ENCODE data around the gene CTSH.

CTSH gene

GRCh38 chr15:78925956-78926743 is 18.7 kb downstream of the CTSH start:
- H3K27ac ChIP-seq (ENCODE audit: low read length), result no peak overlapping the region
- no peak overlapping the region for H3K9ac ChIP-seq (ENCODE audit: low read length)
- no peak overlapping the region for H3K4me3 ChIP-seq (ENCODE audit: low read length)
- H3K27me3 ChIP-seq (ENCODE audit: control insufficient read depth, insufficient read depth, low read length), result no peaks in the 10 kb centered on the region
- H3K4me1 ChIP-seq (ENCODE audit: control insufficient read depth, low read depth, low read length), result no peaks in the 10 kb centered on the region
- no peaks in the 10 kb centered on the region for H3K9me3 ChIP-seq (ENCODE audit: control insufficient read depth, low read depth, low read length)
- H3K36me3 ChIP-seq (ENCODE audit: control insufficient read depth, low read depth, low read length), result peaks cover 14% of the 10 kb centered on the region

GRCh38 chr15:78925076-78925624 is 19.7 kb downstream of the CTSH start:
- Histone ChIP-seq H3K27ac (ENCODE audit: low read length) (no peak overlapping the region), H3K9ac (ENCODE audit: low read length) (no peak overlapping the region), H3K4me3 (ENCODE audit: low read length) (no peak overlapping the region), H3K36me3 (ENCODE audit: control insufficient read depth, low read depth, low read length) (peaks cover 16% of the 10 kb centered on the region), H3K9me3 (ENCODE audit: control insufficient read depth, low read depth, low read length) (no peaks in the 10 kb centered on the region), H3K4me1 (ENCODE audit: control insufficient read depth, low read depth, low read length) (no peaks in the 10 kb centered on the region), H3K27me3 (ENCODE audit: control insufficient read depth, insufficient read depth, low read length) (no peaks in the 10 kb centered on the region)

- H3K27ac ChIP-seq (ENCODE audit: low read length), result no peak overlapping the region
- peaks cover 26% of the 10 kb centered on the region for H3K36me3 ChIP-seq (ENCODE audit: control insufficient read depth, low read depth, low read length)
- H3K4me1 ChIP-seq (ENCODE audit: control insufficient read depth, low read depth, low read length), result no peaks in the 10 kb centered on the region
- no peak overlapping the region for H3K9ac ChIP-seq (ENCODE audit: low read length)
- H3K9me3 ChIP-seq (ENCODE audit: control insufficient read depth, low read depth, low read length), result no peaks in the 10 kb centered on the region
- H3K27me3 ChIP-seq (ENCODE audit: control insufficient read depth, insufficient read depth, low read length), result no peaks in the 10 kb centered on the region
- H3K4me3 ChIP-seq (ENCODE audit: low read length), result no peak overlapping the region
These were observed 21.1 kb downstream of the CTSH start for GRCh38 chr15:78923480-78924360.

GRCh38 chr15:78923015-78923414 is 21.8 kb downstream of the CTSH start:
- no peaks in the 10 kb centered on the region for H3K4me1 ChIP-seq (ENCODE audit: control insufficient read depth, low read depth, low read length)
- no peak overlapping the region for H3K9ac ChIP-seq (ENCODE audit: low read length)
- H3K4me3 ChIP-seq (ENCODE audit: low read length), result no peak overlapping the region
- H3K27ac ChIP-seq (ENCODE audit: low read length), result no peak overlapping the region
- H3K27me3 ChIP-seq (ENCODE audit: control insufficient read depth, insufficient read depth, low read length), result no peaks in the 10 kb centered on the region
- no peaks in the 10 kb centered on the region for H3K9me3 ChIP-seq (ENCODE audit: control insufficient read depth, low read depth, low read length)
- peaks cover 26% of the 10 kb centered on the region for H3K36me3 ChIP-seq (ENCODE audit: control insufficient read depth, low read depth, low read length)

GRCh38 chr15:78922527-78922926 is 22.3 kb downstream of the CTSH start:
- no peaks in the 10 kb centered on the region for H3K9me3 ChIP-seq (ENCODE audit: control insufficient read depth, low read depth, low read length)
- no peak overlapping the region for H3K27ac ChIP-seq (ENCODE audit: low read length)
- H3K4me1 ChIP-seq (ENCODE audit: control insufficient read depth, low read depth, low read length), result no peaks in the 10 kb centered on the region
- no peak overlapping the region for H3K4me3 ChIP-seq (ENCODE audit: low read length)
- H3K27me3 ChIP-seq (ENCODE audit: control insufficient read depth, insufficient read depth, low read length), result no peaks in the 10 kb centered on the region
- H3K36me3 ChIP-seq (ENCODE audit: control insufficient read depth, low read depth, low read length), result peaks cover 30% of the 10 kb centered on the region
- H3K9ac ChIP-seq (ENCODE audit: low read length), result no peak overlapping the region

- no peak overlapping the region for H3K9ac ChIP-seq (ENCODE audit: low read length)
- no peak overlapping the region for H3K4me3 ChIP-seq (ENCODE audit: low read length)
- no peaks in the 10 kb centered on the region for H3K9me3 ChIP-seq (ENCODE audit: control insufficient read depth, low read depth, low read length)
- no peaks in the 10 kb centered on the region for H3K4me1 ChIP-seq (ENCODE audit: control insufficient read depth, low read depth, low read length)
- no peak overlapping the region for H3K27ac ChIP-seq (ENCODE audit: low read length)
- H3K36me3 ChIP-seq (ENCODE audit: control insufficient read depth, low read depth, low read length), result peaks cover 30% of the 10 kb centered on the region
- no peaks in the 10 kb centered on the region for H3K27me3 ChIP-seq (ENCODE audit: control insufficient read depth, insufficient read depth, low read length)
These were observed 22.9 kb downstream of the CTSH start for GRCh38 chr15:78921940-78922339.

- Histone ChIP-seq H3K27ac (ENCODE audit: low read length) (no peak overlapping the region), H3K36me3 (ENCODE audit: control insufficient read depth, low read depth, low read length) (peaks cover 30% of the 10 kb centered on the region)
These were observed 23.3 kb downstream of the CTSH start for GRCh38 chr15:78921517-78921916.

GRCh38 chr15:78917888-78918287 is 27.0 kb downstream of the CTSH start:
- Histone ChIP-seq H3K4me3 (ENCODE audit: low read length) (no peak overlapping the region), H3K9ac (ENCODE audit: low read length) (no peak overlapping the region), H3K36me3 (ENCODE audit: control insufficient read depth, low read depth, low read length) (peaks cover 30% of the 10 kb centered on the region), H3K27me3 (ENCODE audit: control insufficient read depth, insufficient read depth, low read length) (no peaks in the 10 kb centered on the region), H3K4me1 (ENCODE audit: control insufficient read depth, low read depth, low read length) (no peaks in the 10 kb centered on the region), H3K9me3 (ENCODE audit: control insufficient read depth, low read depth, low read length) (no peaks in the 10 kb centered on the region), H3K27ac (ENCODE audit: low read length) (no peak overlapping the region)

More at GRCh38 chr15:78921517-78921916, 23.3 kb downstream of the CTSH start:
- no peaks in the 10 kb centered on the region for H3K4me1 ChIP-seq (ENCODE audit: control insufficient read depth, low read depth, low read length)
- H3K27me3 ChIP-seq (ENCODE audit: control insufficient read depth, insufficient read depth, low read length), result no peaks in the 10 kb centered on the region
- no peak overlapping the region for H3K4me3 ChIP-seq (ENCODE audit: low read length)
- H3K9ac ChIP-seq (ENCODE audit: low read length), result no peak overlapping the region
- H3K9me3 ChIP-seq (ENCODE audit: control insufficient read depth, low read depth, low read length), result no peaks in the 10 kb centered on the region

- Histone ChIP-seq H3K4me1 (ENCODE audit: control insufficient read depth, low read depth, low read length) (no peaks in the 10 kb centered on the region), H3K27ac (ENCODE audit: low read length) (no peak overlapping the region), H3K27me3 (ENCODE audit: control insufficient read depth, insufficient read depth, low read length) (no peaks in the 10 kb centered on the region), H3K9ac (ENCODE audit: low read length) (no peak overlapping the region), H3K4me3 (ENCODE audit: low read length) (no peak overlapping the region), H3K9me3 (ENCODE audit: control insufficient read depth, low read depth, low read length) (no peaks in the 10 kb centered on the region), H3K36me3 (ENCODE audit: control insufficient read depth, low read depth, low read length) (peaks cover 29% of the 10 kb centered on the region)
These were observed 28.8 kb downstream of the CTSH start for GRCh38 chr15:78916088-78916487.

GRCh38 chr15:78915341-78916087 is 29.3 kb downstream of the CTSH start:
- no peaks in the 10 kb centered on the region for H3K4me1 ChIP-seq (ENCODE audit: control insufficient read depth, low read depth, low read length)
- H3K4me3 ChIP-seq (ENCODE audit: low read length), result no peak overlapping the region
- H3K27ac ChIP-seq (ENCODE audit: low read length), result no peak overlapping the region
- peaks cover 27% of the 10 kb centered on the region for H3K36me3 ChIP-seq (ENCODE audit: control insufficient read depth, low read depth, low read length)
- no peaks in the 10 kb centered on the region for H3K27me3 ChIP-seq (ENCODE audit: control insufficient read depth, insufficient read depth, low read length)
- H3K9me3 ChIP-seq (ENCODE audit: control insufficient read depth, low read depth, low read length), result no peaks in the 10 kb centered on the region
- no peak overlapping the region for H3K9ac ChIP-seq (ENCODE audit: low read length)

Measured in iPS-18a (cell line).